GM23338 (cell line): ENCODE data around the gene CHRNA3. TPM values are rescaled to one million over a fixed set of nuclear protein-coding genes. Genes with fewer than 3 reads are reported as not detected.

Experiments
- ATAC-seq: fragments of 200-7000 bp; cut with Tn5 transposase; 3 replicates; pipeline ENCODE4 v1.9.1; 2020
- DNase-seq: peaks from one replicate; pipeline ENCODE4 v3.0.0-alpha.2; 2015; ENCODE audit warnings: low spot score
- H2AFZ ChIP-seq: fragments of 200-600 bp; sonication (generic); 2 replicates; pipeline ENCODE4 v1.8.0; 2016; ENCODE audit warnings: antibody characterized with exemption, mild to moderate bottlenecking, moderate library complexity
- H3F3A ChIP-seq: fragments of 200-600 bp; sonication (generic); replicated peaks from 2 replicates; pipeline ENCODE4 v1.8.0; 2017; ENCODE audit warnings: antibody characterized with exemption, mixed run types, low read depth
- H3K27ac ChIP-seq: fragments of 200-600 bp; sonication (generic); 2 replicates; pipeline ENCODE4 v1.6.1; 2016; ENCODE audit warnings: low read depth
- H3K27me3 ChIP-seq: fragments of 200-600 bp; sonication (generic); 2 replicates; pipeline ENCODE4 v1.8.0; 2016; ENCODE audit warnings: mild to moderate bottlenecking, mixed run types, moderate library complexity; ENCODE audit not compliant: insufficient read depth
- H3K36me3 ChIP-seq: fragments of 200-600 bp; sonication (generic); 2 replicates; pipeline ENCODE4 v1.8.0; 2016; ENCODE audit warnings: mild to moderate bottlenecking; ENCODE audit not compliant: insufficient read depth
- H3K4me1 ChIP-seq: fragments of 200-600 bp; sonication (generic); 2 replicates; pipeline ENCODE4 v1.8.0; 2016; ENCODE audit warnings: mild to moderate bottlenecking, moderate library complexity; ENCODE audit not compliant: insufficient read depth
- H3K4me2 ChIP-seq: fragments of 200-600 bp; sonication (generic); 2 replicates; pipeline ENCODE4 v1.7.1; 2017; ENCODE audit warnings: mixed run types
- H3K4me3 ChIP-seq: fragments of 200-600 bp; sonication (generic); 2 replicates; pipeline ENCODE4 v1.6.1; 2016; ENCODE audit warnings: mixed run types
- H3K79me2 ChIP-seq: fragments of 200-600 bp; sonication (generic); replicated peaks from 2 replicates; pipeline ENCODE4 v1.8.0; 2017; ENCODE audit warnings: mild to moderate bottlenecking; ENCODE audit not compliant: insufficient read depth
- H3K9me2 ChIP-seq: fragments of 200-600 bp; sonication (generic); 2 replicates; pipeline ENCODE4 v1.8.0; 2017; ENCODE audit not compliant: insufficient read depth
- H4K20me1 ChIP-seq: fragments of 200-600 bp; sonication (generic); replicated peaks from 2 replicates; pipeline ENCODE4 v1.8.0; 2017; ENCODE audit warnings: mild to moderate bottlenecking; ENCODE audit not compliant: insufficient read depth
- H3K27ac Mint-ChIP-seq: 2 replicates; pipeline ENCODE4 v1.8.0; 2020; ENCODE audit warnings: inconsistent platforms, mild to moderate bottlenecking, moderate library complexity, mixed read lengths
- H3K27me3 Mint-ChIP-seq: 3 replicates; pipeline ENCODE4 v1.8.0; 2022; ENCODE audit warnings: low read depth, mild to moderate bottlenecking, moderate library complexity, mixed read lengths, inconsistent platforms; ENCODE audit not compliant: insufficient read depth, poor library complexity
- H3K36me3 Mint-ChIP-seq: 3 replicates; pipeline ENCODE4 v1.8.0; 2021; ENCODE audit warnings: low read depth, mild to moderate bottlenecking, inconsistent platforms, moderate library complexity, mixed read lengths
- H3K4me1 Mint-ChIP-seq: 3 replicates; pipeline ENCODE4 v1.8.0; 2020; ENCODE audit warnings: mild to moderate bottlenecking, inconsistent platforms, mixed read lengths
- H3K4me3 Mint-ChIP-seq: 3 replicates; pipeline ENCODE4 v1.8.0; 2021; ENCODE audit warnings: moderate library complexity, mild to moderate bottlenecking, inconsistent platforms, mixed read lengths
- H3K9me3 Mint-ChIP-seq: 3 replicates; pipeline ENCODE4 v1.8.0; 2020; ENCODE audit warnings: moderate library complexity, mild to moderate bottlenecking, inconsistent platforms, mixed read lengths
- CREB1 ChIP-seq: fragments of 250-450 bp; sonication (Bioruptor Pico); IDR thresholded peaks from 2 replicates; pipeline ENCODE4 v1.5.0; 2020; ENCODE audit warnings: low read depth, mild to moderate bottlenecking, moderate library complexity
- EZH2 ChIP-seq: fragments of 200-600 bp; sonication (generic); IDR thresholded peaks from one replicate; pipeline ENCODE4 v1.8.0; 2017; ENCODE audit warnings: antibody characterized with exemption, mild to moderate bottlenecking, low read depth; ENCODE audit not compliant: unreplicated experiment
- EZH2phosphoT487 ChIP-seq: fragments of 200-600 bp; sonication (generic); IDR thresholded peaks from one replicate; pipeline ENCODE4 v1.8.1; 2018; ENCODE audit warnings: antibody characterized with exemption; ENCODE audit not compliant: unreplicated experiment
- JUNB ChIP-seq: IDR thresholded peaks from one replicate; pipeline ENCODE4 v1.6.1; 2016; ENCODE audit warnings: antibody characterized with exemption; ENCODE audit not compliant: unreplicated experiment
- NANOG ChIP-seq: IDR thresholded peaks from 2 replicates; pipeline ENCODE4 v1.6.1; 2016; ENCODE audit warnings: antibody characterized with exemption, borderline replicate concordance
- POLR2AphosphoS5 ChIP-seq: IDR thresholded peaks from 2 replicates; pipeline ENCODE4 v1.6.1; 2016; ENCODE audit warnings: antibody characterized with exemption, low read depth
- REST ChIP-seq: IDR thresholded peaks from one replicate; pipeline ENCODE4 v1.6.1; 2018; ENCODE audit warnings: antibody characterized with exemption; ENCODE audit not compliant: unreplicated experiment
- STAT1 ChIP-seq: IDR thresholded peaks from one replicate; pipeline ENCODE4 v1.6.1; 2016; ENCODE audit warnings: antibody characterized with exemption; ENCODE audit not compliant: unreplicated experiment
- ZNF114 ChIP-seq: fragments of 250-450 bp; sonication (Bioruptor Pico); IDR thresholded peaks from 2 replicates; pipeline ENCODE4 v1.5.0; 2020; ENCODE audit warnings: mild to moderate bottlenecking, moderate library complexity
- ZNF331 ChIP-seq: fragments of 250-450 bp; sonication (Bioruptor Pico); IDR thresholded peaks from 2 replicates; pipeline ENCODE4 v1.5.0; 2020; ENCODE audit warnings: low read depth, mild to moderate bottlenecking, moderate library complexity
- ZNF462 ChIP-seq: fragments of 250-450 bp; sonication (Bioruptor Pico); IDR thresholded peaks from 2 replicates; pipeline ENCODE4 v1.5.0; 2020; ENCODE audit warnings: mild to moderate bottlenecking, moderate library complexity
- polyA plus RNA-seq: library from polyadenylated mRNA; unstranded; fragments of >200 nt; fragmentation: Nextera tagmentation; extraction: Ambion mirVana; gene quantifications from 2 replicates; pipeline ENCODE4 v1.2.1, GENCODE V29; 2016
- total RNA-seq: library from RNA; depleted of rRNA; stranded (reverse); fragments of >200 nt; shearing (Covaris generic); gene quantifications from 2 replicates; pipeline ENCODE4 v1.2.3, GENCODE V29; 2014
- TF ChIP-seq, protein P1 (sequence below): IDR thresholded peaks from 2 replicates; pipeline ENCODE4 v1.6.1; 2016; ENCODE audit warnings: antibody characterized with exemption
- TF ChIP-seq, protein P2 (sequence below), 2 experiments: fragments of 200-600 bp in 1 of 2; sonication (generic) in 1 of 2; conservative IDR thresholded peaks; 2 replicates each; pipeline versions ENCODE4 v1.5.1 to v1.6.1; 2016 to 2017; ENCODE audit warnings: antibody characterized with exemption in 2 of 2, low read depth in 2 of 2, mild to moderate bottlenecking in 2 of 2, moderate library complexity in 1 of 2

Gene CHRNA3
- total and polyA plus RNA-seq, 2 experiments from 2014 or later = 2.9 to 3.5 TPM

GRCh38 chr15:78598348-78598747, 22.4 kb downstream of the CHRNA3 start:
- Mint-ChIP-seq H3K9me3 (peaks cover 3% of the 10 kb centered on the region; the same call in 2 of the 3 replicates), H3K36me3 (peaks cover 20% of the 10 kb centered on the region), H3K27ac (no peak overlapping the region), H3K27me3 (no peaks in the 10 kb centered on the region), H3K4me1 (no peaks in the 10 kb centered on the region), H3K4me3 (no peak overlapping the region)
- no peak for ATAC-seq
- no peak for DNase-seq
- no peak overlapping the region for H2AFZ ChIP-seq
- peaks cover 8% of the 10 kb centered on the region for H3K36me3 ChIP-seq
- H3K27me3 ChIP-seq = no peaks in the 10 kb centered on the region
- H3K4me3 ChIP-seq = no peak overlapping the region
- H4K20me1 ChIP-seq = no peaks in the 10 kb centered on the region; the same call in 1 of the 2 replicates
- no peaks in the 10 kb centered on the region for H3K4me1 ChIP-seq
- H3K9me2 ChIP-seq = no peaks in the 10 kb centered on the region
- no peak overlapping the region for H3K4me2 ChIP-seq
- no peak for TF ChIP-seq POLR2AphosphoS5
- TF ChIP-seq JUNB = no peak
- TF ChIP-seq, protein P1, sequence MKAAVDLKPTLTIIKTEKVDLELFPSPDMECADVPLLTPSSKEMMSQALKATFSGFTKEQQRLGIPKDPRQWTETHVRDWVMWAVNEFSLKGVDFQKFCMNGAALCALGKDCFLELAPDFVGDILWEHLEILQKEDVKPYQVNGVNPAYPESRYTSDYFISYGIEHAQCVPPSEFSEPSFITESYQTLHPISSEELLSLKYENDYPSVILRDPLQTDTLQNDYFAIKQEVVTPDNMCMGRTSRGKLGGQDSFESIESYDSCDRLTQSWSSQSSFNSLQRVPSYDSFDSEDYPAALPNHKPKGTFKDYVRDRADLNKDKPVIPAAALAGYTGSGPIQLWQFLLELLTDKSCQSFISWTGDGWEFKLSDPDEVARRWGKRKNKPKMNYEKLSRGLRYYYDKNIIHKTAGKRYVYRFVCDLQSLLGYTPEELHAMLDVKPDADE = no peak
- no peak for TF ChIP-seq ZNF114
- TF ChIP-seq NANOG = no peak
- TF ChIP-seq ZNF331 (CRISPR knock-in tag) = no peak
- no peak for TF ChIP-seq REST
- no peak for TF ChIP-seq STAT1
- TF ChIP-seq, protein P2, sequence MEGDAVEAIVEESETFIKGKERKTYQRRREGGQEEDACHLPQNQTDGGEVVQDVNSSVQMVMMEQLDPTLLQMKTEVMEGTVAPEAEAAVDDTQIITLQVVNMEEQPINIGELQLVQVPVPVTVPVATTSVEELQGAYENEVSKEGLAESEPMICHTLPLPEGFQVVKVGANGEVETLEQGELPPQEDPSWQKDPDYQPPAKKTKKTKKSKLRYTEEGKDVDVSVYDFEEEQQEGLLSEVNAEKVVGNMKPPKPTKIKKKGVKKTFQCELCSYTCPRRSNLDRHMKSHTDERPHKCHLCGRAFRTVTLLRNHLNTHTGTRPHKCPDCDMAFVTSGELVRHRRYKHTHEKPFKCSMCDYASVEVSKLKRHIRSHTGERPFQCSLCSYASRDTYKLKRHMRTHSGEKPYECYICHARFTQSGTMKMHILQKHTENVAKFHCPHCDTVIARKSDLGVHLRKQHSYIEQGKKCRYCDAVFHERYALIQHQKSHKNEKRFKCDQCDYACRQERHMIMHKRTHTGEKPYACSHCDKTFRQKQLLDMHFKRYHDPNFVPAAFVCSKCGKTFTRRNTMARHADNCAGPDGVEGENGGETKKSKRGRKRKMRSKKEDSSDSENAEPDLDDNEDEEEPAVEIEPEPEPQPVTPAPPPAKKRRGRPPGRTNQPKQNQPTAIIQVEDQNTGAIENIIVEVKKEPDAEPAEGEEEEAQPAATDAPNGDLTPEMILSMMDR (conservative IDR thresholded peaks at IDR 0.05; ENCODE audit: low read depth in 2 of 2) = no peak
- no peak for TF ChIP-seq CREB1 (CRISPR knock-in tag)
- no peak for TF ChIP-seq ZNF462 (CRISPR knock-in tag)
- no peak for TF ChIP-seq EZH2phosphoT487
- no peak for TF ChIP-seq EZH2
- no peaks in the 10 kb centered on the region for H3K79me2 ChIP-seq
- H3K27ac ChIP-seq = no peak overlapping the region
- no peaks in the 10 kb centered on the region for H3F3A ChIP-seq
